GM21723 (cell line): Measurements from ENCODE around the gene INTS1.
A peak's percentile ranks its signal among the peaks of the same experiment; 100 is the strongest.
"Not testable (repeated sequence)": the region's sequence is repeated elsewhere in the genome, so short reads cannot be mapped to it uniquely, and the experiment has no call there.

ENCODE experiments used
- ATAC-seq: cut with Tn5 transposase; IDR thresholded peaks from one replicate; pipeline ENCODE4 v1.9.1; 2021; ENCODE audit warnings: mild to moderate bottlenecking, moderate library complexity; ENCODE audit not compliant: unreplicated experiment

The INTS1 gene

GRCh38 chr7:1531979-1532455 is 27.8 kb upstream of the INTS1 start:
- ATAC-seq, result no peak

- peak; percentile 28 for ATAC-seq
Measured at GRCh38 chr7:1531263-1531978, 27.2 kb upstream of the INTS1 start.

- peak; percentile 16 for ATAC-seq
Measured at GRCh38 chr7:1530946-1531262, 26.7 kb upstream of the INTS1 start.

- ATAC-seq, result no peak
Measured at GRCh38 chr7:1529383-1530116, 25.4 kb upstream of the INTS1 start.

GRCh38 chr7:1526271-1526754 is 22.1 kb upstream of the INTS1 start:
- no peak for ATAC-seq

- ATAC-seq, result no peak
Measured at GRCh38 chr7:1525409-1525808, 21.2 kb upstream of the INTS1 start.

- ATAC-seq, result no peak
Measured at GRCh38 chr7:1523844-1524243, 19.7 kb upstream of the INTS1 start.

- ATAC-seq, result no peak
Measured at GRCh38 chr7:1523208-1523607, 19.0 kb upstream of the INTS1 start.

GRCh38 chr7:1521456-1521855 is 17.3 kb upstream of the INTS1 start:
- ATAC-seq, result no peak

GRCh38 chr7:1520539-1521234 is 16.5 kb upstream of the INTS1 start:
- ATAC-seq, result no peak

GRCh38 chr7:1519322-1519922 is 15.2 kb upstream of the INTS1 start:
- not testable (repeated sequence) for ATAC-seq

- no peak for ATAC-seq
Measured at GRCh38 chr7:1516586-1517251, 12.5 kb upstream of the INTS1 start.

- ATAC-seq, result not testable (repeated sequence)
Measured at GRCh38 chr7:1515509-1515967, 11.3 kb upstream of the INTS1 start.

- no peak for ATAC-seq
Measured at GRCh38 chr7:1514995-1515401, 10.8 kb upstream of the INTS1 start.

- ATAC-seq, result no peak
Measured at GRCh38 chr7:1514407-1514806, 10.2 kb upstream of the INTS1 start.

GRCh38 chr7:1513657-1514095 is 9.5 kb upstream of the INTS1 start:
- ATAC-seq, result no peak

- ATAC-seq, result no peak
Measured at GRCh38 chr7:1512781-1513656, 8.8 kb upstream of the INTS1 start.

- no peak for ATAC-seq
Measured at GRCh38 chr7:1511444-1512422, 7.5 kb upstream of the INTS1 start.
